HepG2 (cell line): Measurements from ENCODE around the gene PDE3B. TPM values are rescaled to one million over a fixed set of nuclear protein-coding genes. Genes with fewer than 3 reads are reported as not detected.
A peak's percentile ranks its signal among the peaks of the same experiment; 100 is the strongest.

ENCODE experiments used
- BCL3 ChIP-seq: sonication (generic); formaldehyde crosslinking; IDR thresholded peaks from 2 replicates; pipeline ENCODE4 v1.5.1; 2020; ENCODE audit warnings: mild to moderate bottlenecking, missing genetic modification reagents, moderate library complexity
- CENPT ChIP-seq: sonication (generic); formaldehyde crosslinking; IDR thresholded peaks from 2 replicates; pipeline ENCODE4 v1.8.0; 2022; ENCODE audit warnings: low read depth, mild to moderate bottlenecking, moderate library complexity, missing genetic modification reagents
- CREBL2 ChIP-seq: sonication (generic); formaldehyde crosslinking; IDR thresholded peaks from 2 replicates; pipeline ENCODE4 v1.8.1; 2023; ENCODE audit warnings: missing genetic modification reagents, mild to moderate bottlenecking, borderline replicate concordance
- EEA1 ChIP-seq: sonication (generic); formaldehyde crosslinking; IDR thresholded peaks from 2 replicates; pipeline ENCODE4 v1.5.1; 2020; ENCODE audit warnings: mild to moderate bottlenecking, missing genetic modification reagents, borderline replicate concordance
- TSC22D2 ChIP-seq: sonication (generic); formaldehyde crosslinking; IDR thresholded peaks from 2 replicates; pipeline ENCODE4 v1.5.1; 2020; ENCODE audit warnings: missing genetic modification reagents, mild to moderate bottlenecking, borderline replicate concordance
- XRCC5 ChIP-seq: fragments of 200-400 bp; formaldehyde crosslinking; optimal IDR thresholded peaks from 2 replicates; pipeline ENCODE3; 2017; ENCODE audit warnings: mild to moderate bottlenecking, low read length
- ZBTB2 ChIP-seq: sonication (generic); formaldehyde crosslinking; IDR thresholded peaks from 2 replicates; pipeline ENCODE4 v1.8.0; 2022; ENCODE audit warnings: low read depth, missing genetic modification reagents
- ZBTB33 ChIP-seq: sonication (generic); formaldehyde crosslinking; IDR thresholded peaks from 2 replicates; pipeline ENCODE4 v1.4.0; 2020; ENCODE audit warnings: missing genetic modification reagents
- ZIK1 ChIP-seq: sonication (generic); formaldehyde crosslinking; IDR thresholded peaks from 2 replicates; pipeline ENCODE4 v1.5.0; 2020; ENCODE audit warnings: mild to moderate bottlenecking, low read depth, missing genetic modification reagents, borderline replicate concordance
- ZKSCAN1 ChIP-seq: fragments of 150-350 bp; IDR thresholded peaks from 2 replicates; pipeline ENCODE4 v1.6.1; 2014; ENCODE audit warnings: low read length
- ZNF3 ChIP-seq: IDR thresholded peaks from 2 replicates; pipeline ENCODE4 v1.7.0; 2017; ENCODE audit warnings: inconsistent platforms
- ZNF431 ChIP-seq: sonication (generic); formaldehyde crosslinking; IDR thresholded peaks from 2 replicates; pipeline ENCODE4 v1.9.0; 2022; ENCODE audit warnings: missing genetic modification reagents, low read depth, mild to moderate bottlenecking, borderline replicate concordance
- ZNF547 ChIP-seq: sonication (generic); formaldehyde crosslinking; IDR thresholded peaks from 2 replicates; pipeline ENCODE4 v1.5.1; 2020; ENCODE audit warnings: mild to moderate bottlenecking, missing genetic modification reagents
- ZNF607 ChIP-seq: sonication (generic); formaldehyde crosslinking; IDR thresholded peaks from 2 replicates; pipeline ENCODE4 v1.5.1; 2020; ENCODE audit warnings: missing genetic modification reagents, mild to moderate bottlenecking, borderline replicate concordance
- ZNF674 ChIP-seq: sonication (generic); formaldehyde crosslinking; IDR thresholded peaks from 2 replicates; pipeline ENCODE4 v1.5.0; 2020; ENCODE audit warnings: low read depth, mild to moderate bottlenecking, missing genetic modification reagents
- ZNF777 ChIP-seq: sonication (generic); formaldehyde crosslinking; IDR thresholded peaks from 2 replicates; pipeline ENCODE4 v1.4.0; 2020; ENCODE audit warnings: missing genetic modification reagents
- ZNF800 ChIP-seq: sonication (generic); formaldehyde crosslinking; IDR thresholded peaks from 2 replicates; pipeline ENCODE4 v1.4.0; 2020; ENCODE audit warnings: missing genetic modification reagents
- ZNF839 ChIP-seq: sonication (generic); formaldehyde crosslinking; IDR thresholded peaks from 2 replicates; pipeline ENCODE4 v1.4.0; 2020; ENCODE audit warnings: missing genetic modification reagents, mild to moderate bottlenecking, borderline replicate concordance
- ZSCAN25 ChIP-seq: sonication (generic); formaldehyde crosslinking; IDR thresholded peaks from 2 replicates; pipeline ENCODE4 v1.8.0; 2022; ENCODE audit warnings: mild to moderate bottlenecking, missing genetic modification reagents
- polyA plus RNA-seq, 8 experiments: library from polyadenylated mRNA; depleted of rRNA in 3 of 8; stranded (reverse) in 7 of 8; unstranded in 1 of 8; fragments of >200 nt; fragmentation: Illumina TruSeq in 4 of 8; extraction: Trizol in 4 of 8; gene quantifications; 2 replicates each; pipeline versions ENCODE4 v1.2.1 to v1.2.3, GENCODE V29; 2011 to 2016; ENCODE audit warnings: low read depth in 4 of 8, missing spikeins in 1 of 8, mixed read lengths in 1 of 8; ENCODE audit not compliant: insufficient read depth in 1 of 8
- total RNA-seq, 5 experiments: library from RNA; depleted of rRNA; stranded (reverse); fragments of >200 nt; fragmentation: Illumina TruSeq; extraction: Trizol; gene quantifications; 2 replicates each; pipeline ENCODE4 v1.2.3, GENCODE V29; 2016; ENCODE audit warnings: low read depth in 1 of 5

Gene PDE3B
- total and polyA plus RNA-seq, 2 of the 13 experiments (the other 11 are each of a cell fraction or from before 2014, with no cell fraction given) = 14.1 to 26.5 TPM

- TF ChIP-seq ZBTB33 (CRISPR knock-in tag) (peak; percentile 8; the same call in 1 of the 2 replicates), ZNF674 (no peak), ZNF607 (CRISPR knock-in tag) (peak; percentile 86), ZNF431 (CRISPR knock-in tag) (peak; percentile 67; the same call in 1 of the 2 replicates), ZSCAN25 (peak; percentile 59; the same call in 1 of the 2 replicates), XRCC5 (no peak), ZKSCAN1 (no peak), ZIK1 (CRISPR knock-in tag) (no peak; the same call in 1 of the 2 replicates), ZBTB2 (0 out of 2 replicates have a peak, but pooled peaks have one; percentile 29), CENPT (no peak), ZNF839 (CRISPR knock-in tag) (no peak), BCL3 (CRISPR knock-in tag) (peak; percentile 56; the same call in 1 of the 2 replicates), ZNF800 (CRISPR knock-in tag) (0 out of 2 replicates have a peak, but pooled peaks have one; percentile 51), ZNF3 (CRISPR knock-in tag) (no peak), EEA1 (CRISPR knock-in tag) (0 out of 2 replicates have a peak, but pooled peaks have one; percentile 68), ZNF547 (CRISPR knock-in tag) (peak; percentile 69; the same call in 1 of the 2 replicates), CREBL2 (CRISPR knock-in tag) (0 out of 2 replicates have a peak, but pooled peaks have one; percentile 43), ZNF777 (CRISPR knock-in tag) (peak; percentile 22; the same call in 1 of the 2 replicates), TSC22D2 (CRISPR knock-in tag) (no peak)
Measured at GRCh38 chr11:14642873-14643696, 519 bp upstream of the PDE3B start (continued).
